HepG2 (cell line): ENCODE results near the gene CRIM1.

Experiments used
- CC2D1A ChIP-seq: sonication (generic); formaldehyde crosslinking; IDR thresholded peaks from 2 replicates; pipeline ENCODE4 v1.8.1; 2023; ENCODE audit warnings: mild to moderate bottlenecking, missing genetic modification reagents
- FOXJ3 ChIP-seq: sonication (generic); formaldehyde crosslinking; IDR thresholded peaks from 2 replicates; pipeline ENCODE4 v1.4.0; 2020; ENCODE audit warnings: missing genetic modification reagents, mild to moderate bottlenecking, borderline replicate concordance
- KLF13 ChIP-seq: sonication (generic); formaldehyde crosslinking; IDR thresholded peaks from 2 replicates; pipeline ENCODE4 v1.4.0; 2020; ENCODE audit warnings: mild to moderate bottlenecking, missing genetic modification reagents
- MAFF ChIP-seq: IDR thresholded peaks from 2 replicates; pipeline ENCODE4 v1.6.1; 2011; ENCODE audit warnings: low read depth, low read length, improper control_type of control experiment
- NFIC ChIP-seq: IDR thresholded peaks from 2 replicates; pipeline ENCODE4 v1.6.1; 2012; ENCODE audit warnings: mild to moderate bottlenecking, low read length, inconsistent platforms
- POLR2AphosphoS2 ChIP-seq: IDR thresholded peaks from 2 replicates; pipeline ENCODE4 v1.6.1; 2011; ENCODE audit warnings: low read depth, low read length, improper control_type of control experiment
- RNF2 ChIP-seq: fragments of 450-650 bp; conservative IDR thresholded peaks from 2 replicates; pipeline ENCODE4 v1.6.1; 2016; ENCODE audit warnings: low read depth
- SNRNP70 ChIP-seq: fragments of 200-400 bp; formaldehyde crosslinking; IDR thresholded peaks from 2 replicates; pipeline ENCODE4 v1.6.1; 2017; ENCODE audit warnings: mild to moderate bottlenecking, low read depth, low read length, moderate library complexity
- ZNF253 ChIP-seq: sonication (generic); formaldehyde crosslinking; IDR thresholded peaks from 2 replicates; pipeline ENCODE4 v1.8.0; 2022; ENCODE audit warnings: mild to moderate bottlenecking, missing genetic modification reagents, borderline replicate concordance
- ZNF34 ChIP-seq: sonication (generic); formaldehyde crosslinking; IDR thresholded peaks from 2 replicates; pipeline ENCODE4 v1.4.0; 2020; ENCODE audit warnings: mild to moderate bottlenecking, missing genetic modification reagents, borderline replicate concordance
- ZNF776 ChIP-seq: sonication (generic); formaldehyde crosslinking; IDR thresholded peaks from 2 replicates; pipeline ENCODE4 v1.4.0; 2020; ENCODE audit warnings: mild to moderate bottlenecking, missing genetic modification reagents
- TF ChIP-seq, protein P1 (sequence below), 2 experiments: IDR thresholded peaks; 2 replicates each; pipeline ENCODE4 v1.6.1; 2011 to 2012; ENCODE audit warnings: low read length in 2 of 2, borderline replicate concordance in 1 of 2, low read depth in 1 of 2, mild to moderate bottlenecking in 1 of 2, moderate library complexity in 1 of 2
- TF ChIP-seq, protein P2 (sequence below): sonication (generic); formaldehyde crosslinking; IDR thresholded peaks from 2 replicates; pipeline ENCODE4 v1.5.0; 2020; ENCODE audit warnings: mild to moderate bottlenecking, missing genetic modification reagents, moderate library complexity
- TF ChIP-seq, protein P3 (sequence below): IDR thresholded peaks from 2 replicates; pipeline ENCODE4 v1.6.1; 2018; ENCODE audit warnings: missing genetic modification reagents

DNA sequence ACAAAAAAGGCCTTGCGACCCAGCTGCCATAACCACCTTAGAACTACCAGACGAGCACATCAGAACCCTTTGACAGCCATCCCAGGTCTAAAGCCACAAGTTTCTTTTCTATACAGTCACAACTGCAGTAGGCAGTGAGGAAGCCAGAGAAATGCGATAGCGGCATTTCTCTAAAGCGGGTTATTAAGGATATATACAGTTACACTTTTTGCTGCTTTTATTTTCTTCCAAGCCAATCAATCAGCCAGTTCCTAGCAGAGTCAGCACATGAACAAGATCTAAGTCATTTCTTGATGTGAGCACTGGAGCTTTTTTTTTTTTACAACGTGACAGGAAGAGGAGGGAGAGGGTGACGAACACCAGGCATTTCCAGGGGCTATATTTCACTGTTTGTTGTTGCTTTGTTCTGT is 193.6 kb downstream of the CRIM1 start:
- TF ChIP-seq RNF2, result no peak
- TF ChIP-seq, protein P1, sequence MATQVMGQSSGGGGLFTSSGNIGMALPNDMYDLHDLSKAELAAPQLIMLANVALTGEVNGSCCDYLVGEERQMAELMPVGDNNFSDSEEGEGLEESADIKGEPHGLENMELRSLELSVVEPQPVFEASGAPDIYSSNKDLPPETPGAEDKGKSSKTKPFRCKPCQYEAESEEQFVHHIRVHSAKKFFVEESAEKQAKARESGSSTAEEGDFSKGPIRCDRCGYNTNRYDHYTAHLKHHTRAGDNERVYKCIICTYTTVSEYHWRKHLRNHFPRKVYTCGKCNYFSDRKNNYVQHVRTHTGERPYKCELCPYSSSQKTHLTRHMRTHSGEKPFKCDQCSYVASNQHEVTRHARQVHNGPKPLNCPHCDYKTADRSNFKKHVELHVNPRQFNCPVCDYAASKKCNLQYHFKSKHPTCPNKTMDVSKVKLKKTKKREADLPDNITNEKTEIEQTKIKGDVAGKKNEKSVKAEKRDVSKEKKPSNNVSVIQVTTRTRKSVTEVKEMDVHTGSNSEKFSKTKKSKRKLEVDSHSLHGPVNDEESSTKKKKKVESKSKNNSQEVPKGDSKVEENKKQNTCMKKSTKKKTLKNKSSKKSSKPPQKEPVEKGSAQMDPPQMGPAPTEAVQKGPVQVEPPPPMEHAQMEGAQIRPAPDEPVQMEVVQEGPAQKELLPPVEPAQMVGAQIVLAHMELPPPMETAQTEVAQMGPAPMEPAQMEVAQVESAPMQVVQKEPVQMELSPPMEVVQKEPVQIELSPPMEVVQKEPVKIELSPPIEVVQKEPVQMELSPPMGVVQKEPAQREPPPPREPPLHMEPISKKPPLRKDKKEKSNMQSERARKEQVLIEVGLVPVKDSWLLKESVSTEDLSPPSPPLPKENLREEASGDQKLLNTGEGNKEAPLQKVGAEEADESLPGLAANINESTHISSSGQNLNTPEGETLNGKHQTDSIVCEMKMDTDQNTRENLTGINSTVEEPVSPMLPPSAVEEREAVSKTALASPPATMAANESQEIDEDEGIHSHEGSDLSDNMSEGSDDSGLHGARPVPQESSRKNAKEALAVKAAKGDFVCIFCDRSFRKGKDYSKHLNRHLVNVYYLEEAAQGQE (IDR thresholded peaks at IDR 0.05; ENCODE audit: borderline replicate concordance in 1 of 2, low read depth in 1 of 2, low read length in 2 of 2), result no peak
- no peak for TF ChIP-seq ZNF253 (CRISPR knock-in tag)
- TF ChIP-seq, protein P2, sequence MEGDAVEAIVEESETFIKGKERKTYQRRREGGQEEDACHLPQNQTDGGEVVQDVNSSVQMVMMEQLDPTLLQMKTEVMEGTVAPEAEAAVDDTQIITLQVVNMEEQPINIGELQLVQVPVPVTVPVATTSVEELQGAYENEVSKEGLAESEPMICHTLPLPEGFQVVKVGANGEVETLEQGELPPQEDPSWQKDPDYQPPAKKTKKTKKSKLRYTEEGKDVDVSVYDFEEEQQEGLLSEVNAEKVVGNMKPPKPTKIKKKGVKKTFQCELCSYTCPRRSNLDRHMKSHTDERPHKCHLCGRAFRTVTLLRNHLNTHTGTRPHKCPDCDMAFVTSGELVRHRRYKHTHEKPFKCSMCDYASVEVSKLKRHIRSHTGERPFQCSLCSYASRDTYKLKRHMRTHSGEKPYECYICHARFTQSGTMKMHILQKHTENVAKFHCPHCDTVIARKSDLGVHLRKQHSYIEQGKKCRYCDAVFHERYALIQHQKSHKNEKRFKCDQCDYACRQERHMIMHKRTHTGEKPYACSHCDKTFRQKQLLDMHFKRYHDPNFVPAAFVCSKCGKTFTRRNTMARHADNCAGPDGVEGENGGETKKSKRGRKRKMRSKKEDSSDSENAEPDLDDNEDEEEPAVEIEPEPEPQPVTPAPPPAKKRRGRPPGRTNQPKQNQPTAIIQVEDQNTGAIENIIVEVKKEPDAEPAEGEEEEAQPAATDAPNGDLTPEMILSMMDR (CRISPR knock-in tag), result no peak
- TF ChIP-seq SNRNP70, result no peak
- no peak for TF ChIP-seq MAFF
- TF ChIP-seq ZNF34 (CRISPR knock-in tag), result no peak
- no peak for TF ChIP-seq CC2D1A
- no peak for TF ChIP-seq ZNF776 (CRISPR knock-in tag)
- no peak for TF ChIP-seq POLR2AphosphoS2
- TF ChIP-seq KLF13 (CRISPR knock-in tag), result no peak
- TF ChIP-seq, protein P3, sequence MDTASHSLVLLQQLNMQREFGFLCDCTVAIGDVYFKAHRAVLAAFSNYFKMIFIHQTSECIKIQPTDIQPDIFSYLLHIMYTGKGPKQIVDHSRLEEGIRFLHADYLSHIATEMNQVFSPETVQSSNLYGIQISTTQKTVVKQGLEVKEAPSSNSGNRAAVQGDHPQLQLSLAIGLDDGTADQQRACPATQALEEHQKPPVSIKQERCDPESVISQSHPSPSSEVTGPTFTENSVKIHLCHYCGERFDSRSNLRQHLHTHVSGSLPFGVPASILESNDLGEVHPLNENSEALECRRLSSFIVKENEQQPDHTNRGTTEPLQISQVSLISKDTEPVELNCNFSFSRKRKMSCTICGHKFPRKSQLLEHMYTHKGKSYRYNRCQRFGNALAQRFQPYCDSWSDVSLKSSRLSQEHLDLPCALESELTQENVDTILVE (CRISPR knock-in tag), result no peak
- no peak for TF ChIP-seq FOXJ3 (CRISPR knock-in tag)
- no peak for TF ChIP-seq NFIC
